Hepatocyte (in vitro differentiated cells): ENCODE results near the gene ADCYAP1R1. TPM values are rescaled to one million over a fixed set of nuclear protein-coding genes. Genes with fewer than 3 reads are reported as not detected.

Experiments
- DNase-seq: peaks from one replicate; pipeline ENCODE4 v3.0.0-alpha.2; 2016; ENCODE audit warnings: low spot score
- H2AFZ ChIP-seq: fragments of 200-600 bp; sonication (generic); 2 replicates; pipeline ENCODE4 v1.6.0; 2016; ENCODE audit warnings: antibody characterized with exemption, mild to moderate bottlenecking
- H3K27ac ChIP-seq: fragments of 200-600 bp; sonication (generic); 2 replicates; pipeline ENCODE4 v1.5.1; 2016; ENCODE audit warnings: mild to moderate bottlenecking
- H3K27me3 ChIP-seq: fragments of 200-600 bp; sonication (generic); 2 replicates; pipeline ENCODE4 v1.6.1; 2016
- H3K36me3 ChIP-seq: fragments of 200-600 bp; sonication (generic); replicated peaks from 2 replicates; pipeline ENCODE4 v1.5.1; 2016; ENCODE audit warnings: low read depth; ENCODE audit not compliant: insufficient read depth
- H3K4me1 ChIP-seq: fragments of 200-600 bp; sonication (generic); 2 replicates; pipeline ENCODE4 v1.5.1; 2016; ENCODE audit warnings: mild to moderate bottlenecking, moderate library complexity; ENCODE audit not compliant: insufficient read depth
- H3K4me2 ChIP-seq: fragments of 200-600 bp; sonication (generic); 2 replicates; pipeline ENCODE4 v1.6.0; 2016
- H3K4me3 ChIP-seq: fragments of 200-600 bp; sonication (generic); 2 replicates; pipeline ENCODE4 v1.5.1; 2016; ENCODE audit warnings: mild to moderate bottlenecking
- H3K79me2 ChIP-seq: fragments of 200-600 bp; sonication (generic); 2 replicates; pipeline ENCODE4 v1.6.0; 2017; ENCODE audit warnings: mild to moderate bottlenecking
- H3K9me2 ChIP-seq: fragments of 200-600 bp; sonication (generic); replicated peaks from 2 replicates; pipeline ENCODE4 v1.6.0; 2017; ENCODE audit warnings: mild to moderate bottlenecking; ENCODE audit not compliant: insufficient read depth
- H3K9me3 ChIP-seq: fragments of 200-600 bp; sonication (generic); 2 replicates; pipeline ENCODE4 v1.5.1; 2016; ENCODE audit warnings: low read depth, mild to moderate bottlenecking
- H4K20me1 ChIP-seq: fragments of 200-600 bp; sonication (generic); 2 replicates; pipeline ENCODE4 v1.6.0; 2016; ENCODE audit warnings: mild to moderate bottlenecking; ENCODE audit not compliant: insufficient read depth, poor library complexity, severe bottlenecking
- EZH2 ChIP-seq: fragments of 200-600 bp; sonication (generic); IDR thresholded peaks from 2 replicates; pipeline ENCODE4 v1.6.1; 2016; ENCODE audit warnings: antibody characterized with exemption, mild to moderate bottlenecking, borderline replicate concordance
- EZH2phosphoT487 ChIP-seq: fragments of 200-600 bp; sonication (generic); IDR thresholded peaks from one replicate; pipeline ENCODE4 v1.6.1; 2018; ENCODE audit warnings: antibody characterized with exemption, mild to moderate bottlenecking, low read depth, moderate library complexity; ENCODE audit not compliant: unreplicated experiment, severe bottlenecking
- WGBS: methylation state at CpG from one replicate; pipeline ENCODE4 v1.1.6; 2016; ENCODE audit warnings: low lambda C conversion rate; ENCODE audit errors: missing lambda C conversion rate; 5-methylcytosine and 5-hydroxymethylcytosine counted together
- polyA plus RNA-seq: library from polyadenylated mRNA; unstranded; fragments of >200 nt; fragmentation: Nextera tagmentation; extraction: Ambion mirVana; gene quantifications from 2 replicates; pipeline ENCODE4 v1.2.1, GENCODE V29; 2016
- total RNA-seq: library from RNA; depleted of rRNA; stranded (reverse); fragments of >200 nt; gene quantifications from 2 replicates; pipeline ENCODE4 v1.2.3, GENCODE V29; 2014
- TF ChIP-seq, protein P1 (sequence below): fragments of 200-600 bp; sonication (generic); IDR thresholded peaks from 2 replicates; pipeline ENCODE4 v1.5.1; 2016; ENCODE audit warnings: antibody characterized with exemption, mild to moderate bottlenecking; ENCODE audit not compliant: poor library complexity

Gene ADCYAP1R1
- total and polyA plus RNA-seq, 2 experiments from 2014 or later, result 0.10 TPM; not detected in 1

DNA sequence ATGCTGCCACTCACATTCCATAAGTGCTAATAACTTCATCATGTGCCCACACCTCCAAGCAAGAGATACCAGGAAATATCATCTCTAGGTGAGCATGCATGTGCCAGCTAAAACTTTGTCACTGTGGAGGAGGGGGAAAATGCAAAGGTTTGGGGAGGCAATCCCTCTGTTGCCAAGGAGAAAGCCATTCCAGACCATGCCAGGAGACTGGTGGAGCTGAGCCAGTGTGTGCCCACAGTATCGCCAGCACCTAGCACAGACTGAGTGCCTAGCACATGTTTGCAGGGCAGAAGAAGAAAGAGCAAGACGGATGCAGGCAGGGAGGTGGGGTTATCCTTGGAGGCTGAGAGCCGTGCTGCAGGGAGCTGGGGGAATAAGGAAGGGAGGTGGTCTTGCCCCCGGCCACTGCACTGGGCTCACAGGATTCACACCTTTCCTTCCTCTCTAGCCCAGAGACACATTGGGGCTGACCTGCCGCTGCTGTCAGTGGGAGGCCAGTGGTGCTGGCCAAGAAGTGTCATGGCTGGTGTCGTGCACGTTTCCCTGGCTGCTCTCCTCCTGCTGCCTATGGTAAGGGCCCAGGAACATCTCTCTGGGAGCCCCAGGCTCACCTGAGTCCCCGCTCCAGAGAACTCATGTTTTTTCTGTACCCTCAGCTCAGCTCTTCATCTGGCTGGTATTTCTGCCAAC lies 10.8 kb downstream of the ADCYAP1R1 start:
- Histone ChIP-seq H2AFZ (no peak overlapping the region), H3K79me2 (no peaks in the 10 kb centered on the region), H3K4me3 (no peak overlapping the region), H3K9me2 (no peaks in the 10 kb centered on the region), H4K20me1 (no peaks in the 10 kb centered on the region), H3K27me3 (peaks cover 3% of the 10 kb centered on the region), H3K4me1 (no peaks in the 10 kb centered on the region), H3K36me3 (no peaks in the 10 kb centered on the region), H3K9me3 (no peaks in the 10 kb centered on the region), H3K27ac (no peak overlapping the region), H3K4me2 (no peak overlapping the region)
- 77% methylated on average over 8 of the region's 8 CpGs for WGBS
- TF ChIP-seq EZH2 (no peak), EZH2phosphoT487 (no peak)
- TF ChIP-seq, protein P1, sequence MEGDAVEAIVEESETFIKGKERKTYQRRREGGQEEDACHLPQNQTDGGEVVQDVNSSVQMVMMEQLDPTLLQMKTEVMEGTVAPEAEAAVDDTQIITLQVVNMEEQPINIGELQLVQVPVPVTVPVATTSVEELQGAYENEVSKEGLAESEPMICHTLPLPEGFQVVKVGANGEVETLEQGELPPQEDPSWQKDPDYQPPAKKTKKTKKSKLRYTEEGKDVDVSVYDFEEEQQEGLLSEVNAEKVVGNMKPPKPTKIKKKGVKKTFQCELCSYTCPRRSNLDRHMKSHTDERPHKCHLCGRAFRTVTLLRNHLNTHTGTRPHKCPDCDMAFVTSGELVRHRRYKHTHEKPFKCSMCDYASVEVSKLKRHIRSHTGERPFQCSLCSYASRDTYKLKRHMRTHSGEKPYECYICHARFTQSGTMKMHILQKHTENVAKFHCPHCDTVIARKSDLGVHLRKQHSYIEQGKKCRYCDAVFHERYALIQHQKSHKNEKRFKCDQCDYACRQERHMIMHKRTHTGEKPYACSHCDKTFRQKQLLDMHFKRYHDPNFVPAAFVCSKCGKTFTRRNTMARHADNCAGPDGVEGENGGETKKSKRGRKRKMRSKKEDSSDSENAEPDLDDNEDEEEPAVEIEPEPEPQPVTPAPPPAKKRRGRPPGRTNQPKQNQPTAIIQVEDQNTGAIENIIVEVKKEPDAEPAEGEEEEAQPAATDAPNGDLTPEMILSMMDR, result no peak
- DNase-seq, result no peak

GRCh38 chr7:31065021-31065593 lies 13.0 kb downstream of the ADCYAP1R1 start:
- Histone ChIP-seq H3K79me2 (no peaks in the 10 kb centered on the region), H3K4me2 (no peak overlapping the region), H4K20me1 (no peaks in the 10 kb centered on the region), H3K27ac (no peak overlapping the region), H2AFZ (no peak overlapping the region), H3K36me3 (no peaks in the 10 kb centered on the region), H3K4me1 (no peaks in the 10 kb centered on the region), H3K4me3 (no peak overlapping the region), H3K27me3 (no peaks in the 10 kb centered on the region), H3K9me3 (no peaks in the 10 kb centered on the region), H3K9me2 (no peaks in the 10 kb centered on the region)
- 57% methylated on average over 6 of the region's 6 CpGs for WGBS
- TF ChIP-seq, protein P1, result no peak
- TF ChIP-seq EZH2 (no peak), EZH2phosphoT487 (no peak)
- DNase-seq, result no peak

- Histone ChIP-seq H3K79me2 (no peaks in the 10 kb centered on the region), H2AFZ (no peak overlapping the region), H3K9me2 (no peaks in the 10 kb centered on the region), H3K36me3 (no peaks in the 10 kb centered on the region), H3K27me3 (no peaks in the 10 kb centered on the region), H3K4me2 (no peak overlapping the region), H3K9me3 (no peaks in the 10 kb centered on the region), H3K4me1 (no peaks in the 10 kb centered on the region), H3K27ac (no peak overlapping the region), H3K4me3 (no peak overlapping the region), H4K20me1 (no peaks in the 10 kb centered on the region)
- 95% methylated on average over 7 of the region's 7 CpGs for WGBS
- TF ChIP-seq, protein P1, result no peak
- TF ChIP-seq EZH2, result no peak
- no peak for DNase-seq
Observed at GRCh38 chr7:31065840-31066239, 13.7 kb downstream of the ADCYAP1R1 start.
